Body of pancreas (tissue), 4 donors: ENCODE results near the gene AMOTL1.

Source experiments
- POLR2A ChIP-seq, 3 donors: fragments of 450-650 bp; IDR thresholded peaks; one replicate each; pipeline ENCODE4 v1.6.1; 2016; ENCODE audit warnings: antibody characterized with exemption in 3 of 3, mild to moderate bottlenecking in 2 of 3
- TF ChIP-seq, protein P1 (sequence below), 7 experiments: fragments of 450-650 bp in 4 of 7; fragments of 200-600 bp in 3 of 7; sonication (generic) in 3 of 7; IDR thresholded peaks; one replicate each; pipeline ENCODE4 v1.5.1; 2016 to 2019; ENCODE audit warnings: antibody characterized with exemption in 7 of 7

DNA sequence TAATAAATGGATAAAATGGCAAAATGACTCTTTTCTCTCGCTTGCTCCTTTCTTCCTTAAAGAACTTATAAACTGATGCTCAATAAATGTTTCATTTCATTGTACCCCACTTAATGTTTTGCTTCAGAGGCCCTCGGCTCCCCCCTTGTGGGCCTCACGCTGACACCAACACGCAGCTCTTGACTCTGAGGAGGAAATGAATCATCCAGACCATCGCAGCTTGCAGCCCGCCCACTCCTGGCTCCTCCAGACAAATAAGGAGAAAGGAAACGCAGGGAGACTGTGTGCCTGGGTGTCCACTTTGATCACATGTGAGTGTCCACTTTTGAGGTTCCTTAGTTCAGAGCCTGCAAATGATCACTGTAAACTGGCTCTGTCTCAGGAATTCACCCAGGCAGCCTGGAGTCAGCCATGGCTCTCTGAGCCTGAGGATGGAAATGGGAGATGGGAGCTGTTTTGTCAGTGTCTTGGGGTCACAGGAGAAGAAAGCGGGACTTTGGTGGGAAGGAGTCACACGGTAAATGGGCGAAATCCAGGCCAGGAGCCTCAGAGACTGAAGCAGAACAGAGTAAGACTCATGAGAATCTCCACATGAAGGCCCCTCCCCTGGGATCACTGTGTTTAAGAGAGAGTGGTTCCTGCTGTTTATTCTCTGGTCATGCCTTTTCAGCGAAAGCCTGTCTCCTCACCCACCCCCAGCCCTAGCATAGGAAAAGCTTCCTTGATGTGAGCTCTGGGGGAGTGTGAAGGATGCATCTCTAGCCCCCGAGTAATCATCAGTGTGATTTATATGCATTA, 108.7 kb downstream of the AMOTL1 start:
- TF ChIP-seq, protein P1, sequence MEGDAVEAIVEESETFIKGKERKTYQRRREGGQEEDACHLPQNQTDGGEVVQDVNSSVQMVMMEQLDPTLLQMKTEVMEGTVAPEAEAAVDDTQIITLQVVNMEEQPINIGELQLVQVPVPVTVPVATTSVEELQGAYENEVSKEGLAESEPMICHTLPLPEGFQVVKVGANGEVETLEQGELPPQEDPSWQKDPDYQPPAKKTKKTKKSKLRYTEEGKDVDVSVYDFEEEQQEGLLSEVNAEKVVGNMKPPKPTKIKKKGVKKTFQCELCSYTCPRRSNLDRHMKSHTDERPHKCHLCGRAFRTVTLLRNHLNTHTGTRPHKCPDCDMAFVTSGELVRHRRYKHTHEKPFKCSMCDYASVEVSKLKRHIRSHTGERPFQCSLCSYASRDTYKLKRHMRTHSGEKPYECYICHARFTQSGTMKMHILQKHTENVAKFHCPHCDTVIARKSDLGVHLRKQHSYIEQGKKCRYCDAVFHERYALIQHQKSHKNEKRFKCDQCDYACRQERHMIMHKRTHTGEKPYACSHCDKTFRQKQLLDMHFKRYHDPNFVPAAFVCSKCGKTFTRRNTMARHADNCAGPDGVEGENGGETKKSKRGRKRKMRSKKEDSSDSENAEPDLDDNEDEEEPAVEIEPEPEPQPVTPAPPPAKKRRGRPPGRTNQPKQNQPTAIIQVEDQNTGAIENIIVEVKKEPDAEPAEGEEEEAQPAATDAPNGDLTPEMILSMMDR (IDR thresholded peaks at IDR 0.05): no peak
- TF ChIP-seq POLR2A (IDR thresholded peaks at IDR 0.05): no peak
